Hematopoietic multipotent progenitor cell treated with erythropoietin and hydrocortisone succinate and interleukin-3 and kit ligand, for 15 days (in vitro differentiated cells): ENCODE results near the gene LHX4.

ENCODE experiments used
- DNase-seq: peaks from one replicate; pipeline ENCODE4 v3.0.0-alpha.2; 2015; ENCODE audit warnings: low spot score

The LHX4 gene

GRCh38 chr1:180257486-180257885, 27.4 kb downstream of the LHX4 start:
- no peak for DNase-seq

GRCh38 chr1:180258290-180258689, 28.2 kb downstream of the LHX4 start:
- no peak for DNase-seq

DNA sequence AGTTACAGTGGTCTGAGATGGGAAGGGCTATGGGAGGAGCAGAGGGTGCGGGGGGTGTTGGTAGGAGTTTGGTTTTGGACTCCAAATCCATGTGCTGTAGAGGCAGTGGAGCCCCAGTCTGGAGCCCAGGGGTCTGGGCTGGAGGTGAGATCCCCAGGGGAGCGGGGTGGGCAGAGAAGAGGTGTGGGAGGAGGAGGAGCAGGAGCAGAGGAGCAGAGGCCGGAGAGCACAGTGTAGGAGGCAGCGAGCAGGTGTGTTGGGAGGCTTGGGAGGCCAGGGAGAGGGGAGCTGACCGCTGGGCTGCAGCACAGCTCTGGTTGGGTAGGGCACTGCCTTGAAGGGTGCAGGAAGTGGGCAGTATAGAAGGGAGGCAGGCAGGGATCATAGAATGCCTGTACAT, 28.9 kb downstream of the LHX4 start:
- DNase-seq: no peak

DNA sequence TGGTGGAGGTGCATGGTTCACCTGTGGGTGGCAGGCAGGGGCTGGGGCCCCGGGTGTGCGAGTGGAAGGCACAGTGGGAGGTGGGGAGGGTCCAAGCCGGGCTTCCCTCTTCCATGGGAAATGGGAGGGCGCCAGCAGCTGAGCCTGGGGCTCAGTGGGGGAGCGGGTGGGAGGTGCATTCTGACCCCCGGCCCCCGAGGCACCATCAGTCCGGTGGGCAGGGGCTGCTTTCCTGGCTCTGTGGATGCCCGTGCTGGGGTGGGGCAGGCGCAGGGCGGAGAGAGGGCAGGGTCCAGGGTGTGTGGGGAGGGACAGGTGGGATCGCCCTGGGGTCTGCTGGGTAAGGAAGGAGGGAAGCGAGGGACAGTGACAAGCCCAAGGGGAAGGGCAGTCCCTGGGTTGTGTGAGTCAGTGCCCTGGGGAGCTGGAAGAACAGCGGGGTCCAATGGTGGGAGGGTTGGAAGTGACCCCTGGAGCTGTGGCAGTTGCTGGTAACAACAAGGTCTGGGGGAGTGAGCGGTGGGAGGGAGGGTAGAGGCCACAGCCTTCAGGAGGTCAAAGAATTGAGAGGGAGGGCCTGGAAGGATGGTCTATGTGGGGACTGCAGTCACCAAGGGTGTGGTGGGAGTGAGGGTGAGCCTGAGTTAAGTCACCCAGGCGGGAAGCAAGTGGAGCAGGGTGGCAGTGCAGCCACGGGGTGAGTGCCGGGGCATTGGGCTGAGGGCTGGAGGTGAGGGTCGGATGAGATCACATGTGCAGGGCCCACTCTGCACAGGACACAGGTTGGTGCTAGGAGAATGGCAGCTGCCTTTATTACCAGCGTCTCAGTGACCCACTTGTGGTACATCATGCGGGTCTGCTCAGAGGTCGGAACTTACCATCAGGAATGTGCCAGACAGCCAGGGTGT, 29.6 kb downstream of the LHX4 start:
- DNase-seq: no peak

- DNase-seq: no peak
These were observed 30.5 kb downstream of the LHX4 start for GRCh38 chr1:180260541-180260940.

DNA sequence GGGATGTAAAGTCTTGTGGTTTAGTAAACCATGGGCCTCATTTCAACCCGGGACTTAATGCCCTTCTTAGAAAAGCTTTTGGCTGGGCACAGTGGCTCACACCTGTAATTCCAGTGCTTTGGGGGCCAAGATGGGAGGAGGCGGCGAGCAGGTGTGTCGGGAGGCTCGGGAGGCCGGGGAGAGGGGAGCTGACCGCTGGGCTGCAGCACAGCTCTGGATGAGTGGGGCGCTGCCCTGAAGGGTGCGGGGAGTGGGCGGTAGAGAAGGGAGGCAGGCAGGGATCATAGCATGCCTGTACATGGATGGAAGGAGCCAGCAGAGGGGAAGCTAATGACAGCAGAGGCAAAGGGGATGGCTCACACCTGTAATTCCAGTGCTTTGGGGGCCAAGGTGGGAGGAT, 31.0 kb downstream of the LHX4 start:
- DNase-seq: no peak

DNA sequence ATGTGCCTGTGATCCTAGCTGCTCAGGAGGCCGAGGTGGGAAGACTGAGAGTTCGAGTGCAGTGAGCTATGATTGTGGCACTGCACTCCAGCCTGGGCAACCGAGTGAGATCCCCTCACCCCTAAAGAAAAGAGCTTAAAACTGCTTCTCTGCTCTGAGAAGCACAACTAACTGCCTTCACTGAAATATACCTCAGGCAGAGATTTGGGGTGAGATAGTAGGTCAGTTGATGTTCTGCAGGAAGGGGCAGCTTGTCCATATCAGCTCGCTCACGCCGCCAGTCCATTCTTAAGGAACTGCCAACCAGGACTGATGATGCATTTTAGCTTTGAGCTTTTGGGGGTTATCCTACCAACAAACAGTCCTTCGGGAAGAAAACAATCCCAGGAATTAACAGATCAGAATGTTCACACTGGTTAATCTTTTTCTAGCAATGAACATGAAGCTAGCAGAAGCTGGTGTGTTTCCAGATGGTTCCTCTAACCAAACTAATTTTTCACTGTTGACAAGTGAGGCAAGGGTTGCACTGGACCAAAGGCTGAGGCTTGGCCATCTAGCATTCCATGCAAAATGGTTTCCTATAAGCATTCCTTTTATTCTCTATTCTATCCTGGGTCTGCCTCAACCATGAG, 31.6 kb downstream of the LHX4 start:
- DNase-seq: no peak

GRCh38 chr1:180262628-180263488, 32.8 kb downstream of the LHX4 start:
- no peak for DNase-seq

GRCh38 chr1:180264595-180264994, 34.5 kb downstream of the LHX4 start:
- no peak for DNase-seq

- DNase-seq: no peak
These were observed 35.1 kb downstream of the LHX4 start for GRCh38 chr1:180265201-180265600.

DNA sequence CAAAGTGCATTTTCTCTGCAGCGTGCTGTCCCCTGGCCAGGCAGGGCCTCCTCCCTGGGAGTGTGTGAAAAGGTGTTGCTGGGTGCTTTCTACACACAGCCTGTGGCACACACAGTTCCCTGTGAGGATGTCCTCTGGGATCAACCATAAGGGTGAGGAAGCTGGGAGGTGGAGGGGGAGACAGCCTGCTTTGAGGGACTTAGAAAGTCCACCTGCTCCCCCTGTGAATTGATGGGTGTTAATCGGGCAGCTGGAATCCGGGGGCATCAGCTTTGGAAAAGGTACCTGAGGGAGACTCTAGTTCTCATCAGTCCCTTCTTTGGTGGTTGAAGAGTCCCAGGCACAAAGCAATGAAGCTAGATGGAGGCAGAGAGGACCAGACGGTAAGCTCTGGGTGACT, 35.8 kb downstream of the LHX4 start:
- no peak for DNase-seq

- no peak for DNase-seq
These were observed 36.5 kb downstream of the LHX4 start for GRCh38 chr1:180266275-180267210.

GRCh38 chr1:180267211-180267561, 37.1 kb downstream of the LHX4 start:
- DNase-seq: no peak

DNA sequence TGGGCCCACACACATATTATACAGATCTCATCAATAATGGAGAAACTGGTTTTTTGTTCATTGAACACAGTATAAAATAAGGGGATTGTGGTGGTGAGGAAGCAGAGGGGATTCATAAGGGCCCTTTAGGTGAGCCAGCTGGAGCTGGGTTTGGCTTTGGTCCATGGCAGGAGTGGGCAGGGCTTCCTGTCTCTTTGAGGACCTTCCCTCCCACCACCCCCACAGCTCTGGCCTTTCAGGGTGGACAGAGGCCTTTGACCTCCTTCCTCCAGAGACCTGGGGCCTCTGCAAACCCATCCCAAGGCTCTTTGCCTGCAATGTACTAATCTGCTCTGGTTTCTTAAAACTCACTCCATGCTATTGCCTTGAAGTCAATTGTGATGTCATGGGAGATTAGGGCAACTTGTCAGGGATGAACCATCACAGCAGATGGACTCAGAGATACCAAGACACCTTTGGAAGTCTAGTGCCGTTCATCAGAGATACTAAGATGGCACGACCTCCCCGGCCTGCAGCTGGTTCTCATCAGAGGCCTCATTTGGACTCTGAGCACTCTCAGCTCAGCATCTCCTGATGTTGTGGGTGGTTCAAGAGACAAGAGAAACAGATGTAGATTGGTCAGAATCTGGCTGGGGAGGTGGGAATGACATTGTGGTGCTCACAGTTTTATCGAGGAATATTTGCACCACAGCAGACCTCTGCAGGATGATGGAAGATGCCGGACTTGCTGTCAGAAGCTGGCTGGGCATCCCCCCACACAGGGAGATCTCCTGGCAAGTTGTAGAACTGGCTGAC, 37.9 kb downstream of the LHX4 start:
- no peak for DNase-seq

- DNase-seq: no peak
These were observed 38.6 kb downstream of the LHX4 start for GRCh38 chr1:180268556-180269075.

GRCh38 chr1:180269645-180270529, 39.8 kb downstream of the LHX4 start:
- DNase-seq: no peak

GRCh38 chr1:180270530-180271271, 40.6 kb downstream of the LHX4 start:
- DNase-seq: no peak
